H1 (cell line): Measurements from ENCODE around the gene COA3.

Source experiments
- CBX8 ChIP-seq: fragments of 300-800, 300-1000 bp; sonication (generic); IDR thresholded peaks from 2 replicates; pipeline ENCODE4 v1.7.1; 2016; ENCODE audit warnings: low read depth, low read length, borderline replicate concordance
- HDAC6 ChIP-seq: IDR thresholded peaks from one replicate; pipeline ENCODE4 v1.7.1; 2012; ENCODE audit warnings: low read depth, mild to moderate bottlenecking, inconsistent platforms, low read length, moderate library complexity
- POLR2A ChIP-seq, 2 experiments: IDR thresholded peaks; 1 replicate in 1 of 2; 2 replicates in 1 of 2; pipeline ENCODE4 v1.6.1; 2011; ENCODE audit warnings: low read depth in 2 of 2, low read length in 2 of 2, mild to moderate bottlenecking in 2 of 2; ENCODE audit errors: control extremely low read depth in 1 of 2
- RAD21 ChIP-seq, 2 experiments: IDR thresholded peaks in 1 of 2; conservative IDR thresholded peaks in 1 of 2; 2 replicates each; pipeline ENCODE4 v1.6.1; 2011; ENCODE audit warnings: low read depth in 2 of 2, low read length in 2 of 2, improper control_type of control experiment in 1 of 2, inconsistent platforms in 1 of 2, mild to moderate bottlenecking in 1 of 2, moderate library complexity in 1 of 2
- SIN3A ChIP-seq, 2 experiments: IDR thresholded peaks in 1 of 2; conservative IDR thresholded peaks in 1 of 2; 2 replicates each; pipeline ENCODE4 v1.6.1; 2011 to 2012; ENCODE audit warnings: low read length in 2 of 2, improper control_type of control experiment in 1 of 2, low read depth in 1 of 2, mild to moderate bottlenecking in 1 of 2
- SP1 ChIP-seq: IDR thresholded peaks from 2 replicates; pipeline ENCODE4 v1.6.1; 2011; ENCODE audit warnings: low read depth, low read length
- SP2 ChIP-seq: IDR thresholded peaks from 2 replicates; pipeline ENCODE4 v1.6.1; 2012; ENCODE audit warnings: mild to moderate bottlenecking, low read length, inconsistent platforms
- TAF1 ChIP-seq: IDR thresholded peaks from 2 replicates; pipeline ENCODE4 v1.6.1; 2011; ENCODE audit warnings: mild to moderate bottlenecking, low read depth, low read length
- TF ChIP-seq, protein P1 (sequence below): IDR thresholded peaks from 2 replicates; pipeline ENCODE4 v1.6.1; 2012; ENCODE audit warnings: low read length, inconsistent platforms
- TF ChIP-seq, protein P2 (sequence below), 3 experiments: IDR thresholded peaks; 1 replicate in 2 of 3; 2 replicates in 1 of 3; pipeline versions ENCODE4 v1.5.1 to v1.6.1; 2011; ENCODE audit warnings: low read length in 3 of 3, mild to moderate bottlenecking in 3 of 3, inconsistent platforms in 2 of 3, low read depth in 1 of 3, moderate library complexity in 1 of 3; ENCODE audit not compliant: insufficient read depth in 1 of 3; ENCODE audit errors: control extremely low read depth in 1 of 3
- TF ChIP-seq, protein P3 (sequence below): IDR thresholded peaks from 2 replicates; pipeline ENCODE4 v1.6.1; 2012; ENCODE audit warnings: inconsistent platforms

DNA sequence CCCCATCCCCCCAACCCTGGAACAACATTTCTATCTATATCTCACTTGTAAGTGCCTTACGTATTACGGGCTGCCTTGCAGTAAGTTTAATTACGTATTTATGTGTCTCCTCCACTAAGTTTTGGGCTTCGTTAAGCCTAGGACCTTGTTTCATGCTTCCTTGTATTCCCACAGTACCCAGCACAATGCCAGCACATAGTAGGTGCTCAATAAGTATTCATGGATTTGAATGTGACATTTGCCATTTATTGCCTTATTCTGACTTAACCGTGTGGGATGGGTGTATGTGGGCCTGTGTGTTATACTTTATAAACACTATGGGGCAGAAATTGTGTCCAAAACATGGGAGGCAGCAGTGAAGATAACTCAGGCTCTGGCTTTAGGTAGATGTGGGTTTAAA, 6.0 kb downstream of the COA3 start:
- TF ChIP-seq CBX8 (no peak), HDAC6 (no peak), TAF1 (no peak), POLR2A (IDR thresholded peaks at IDR 0.05; ENCODE audit: control extremely low read depth in 1 of 2, low read depth in 2 of 2, low read length in 2 of 2) (no peak), SP2 (no peak), RAD21 (IDR thresholded peaks at IDR 0.05 in 1 of 2, conservative IDR thresholded peaks at IDR 0.05 in 1 of 2; ENCODE audit: low read depth in 2 of 2, low read length in 2 of 2) (no peak), SP1 (no peak), SIN3A (conservative IDR thresholded peaks at IDR 0.05 in 1 of 2, IDR thresholded peaks at IDR 0.05 in 1 of 2; ENCODE audit: low read depth in 1 of 2, low read length in 2 of 2) (no peak)
- TF ChIP-seq, protein P1, sequence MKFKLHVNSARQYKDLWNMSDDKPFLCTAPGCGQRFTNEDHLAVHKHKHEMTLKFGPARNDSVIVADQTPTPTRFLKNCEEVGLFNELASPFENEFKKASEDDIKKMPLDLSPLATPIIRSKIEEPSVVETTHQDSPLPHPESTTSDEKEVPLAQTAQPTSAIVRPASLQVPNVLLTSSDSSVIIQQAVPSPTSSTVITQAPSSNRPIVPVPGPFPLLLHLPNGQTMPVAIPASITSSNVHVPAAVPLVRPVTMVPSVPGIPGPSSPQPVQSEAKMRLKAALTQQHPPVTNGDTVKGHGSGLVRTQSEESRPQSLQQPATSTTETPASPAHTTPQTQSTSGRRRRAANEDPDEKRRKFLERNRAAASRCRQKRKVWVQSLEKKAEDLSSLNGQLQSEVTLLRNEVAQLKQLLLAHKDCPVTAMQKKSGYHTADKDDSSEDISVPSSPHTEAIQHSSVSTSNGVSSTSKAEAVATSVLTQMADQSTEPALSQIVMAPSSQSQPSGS, result no peak
- TF ChIP-seq, protein P2, sequence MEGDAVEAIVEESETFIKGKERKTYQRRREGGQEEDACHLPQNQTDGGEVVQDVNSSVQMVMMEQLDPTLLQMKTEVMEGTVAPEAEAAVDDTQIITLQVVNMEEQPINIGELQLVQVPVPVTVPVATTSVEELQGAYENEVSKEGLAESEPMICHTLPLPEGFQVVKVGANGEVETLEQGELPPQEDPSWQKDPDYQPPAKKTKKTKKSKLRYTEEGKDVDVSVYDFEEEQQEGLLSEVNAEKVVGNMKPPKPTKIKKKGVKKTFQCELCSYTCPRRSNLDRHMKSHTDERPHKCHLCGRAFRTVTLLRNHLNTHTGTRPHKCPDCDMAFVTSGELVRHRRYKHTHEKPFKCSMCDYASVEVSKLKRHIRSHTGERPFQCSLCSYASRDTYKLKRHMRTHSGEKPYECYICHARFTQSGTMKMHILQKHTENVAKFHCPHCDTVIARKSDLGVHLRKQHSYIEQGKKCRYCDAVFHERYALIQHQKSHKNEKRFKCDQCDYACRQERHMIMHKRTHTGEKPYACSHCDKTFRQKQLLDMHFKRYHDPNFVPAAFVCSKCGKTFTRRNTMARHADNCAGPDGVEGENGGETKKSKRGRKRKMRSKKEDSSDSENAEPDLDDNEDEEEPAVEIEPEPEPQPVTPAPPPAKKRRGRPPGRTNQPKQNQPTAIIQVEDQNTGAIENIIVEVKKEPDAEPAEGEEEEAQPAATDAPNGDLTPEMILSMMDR (IDR thresholded peaks at IDR 0.05; ENCODE audit: control extremely low read depth in 1 of 3, insufficient read depth in 1 of 3, low read depth in 1 of 3, low read length in 3 of 3), result no peak
- TF ChIP-seq, protein P3, sequence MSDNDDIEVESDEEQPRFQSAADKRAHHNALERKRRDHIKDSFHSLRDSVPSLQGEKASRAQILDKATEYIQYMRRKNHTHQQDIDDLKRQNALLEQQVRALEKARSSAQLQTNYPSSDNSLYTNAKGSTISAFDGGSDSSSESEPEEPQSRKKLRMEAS, result no peak
